Occipital lobe (tissue), 2 donors: ENCODE results near the gene UBR3. TPM values are rescaled to one million over a fixed set of nuclear protein-coding genes. Genes with fewer than 3 reads are reported as not detected.
"Not testable (repeated sequence)": the region's sequence is repeated elsewhere in the genome, so short reads cannot be mapped to it uniquely, and the experiment has no call there.

ENCODE experiments used
- DNase-seq: peaks from one replicate; lab custom pipeline; 2025; lab: John Stamatoyannopoulos, UW
- total RNA-seq: library from RNA; depleted of rRNA; stranded (reverse); fragments of >200 nt; gene quantifications from one replicate; pipeline ENCODE4 v1.2.3, GENCODE V29; 2014

The UBR3 gene
- total RNA-seq, 1 donor from 2014 or later = 135 TPM

DNA sequence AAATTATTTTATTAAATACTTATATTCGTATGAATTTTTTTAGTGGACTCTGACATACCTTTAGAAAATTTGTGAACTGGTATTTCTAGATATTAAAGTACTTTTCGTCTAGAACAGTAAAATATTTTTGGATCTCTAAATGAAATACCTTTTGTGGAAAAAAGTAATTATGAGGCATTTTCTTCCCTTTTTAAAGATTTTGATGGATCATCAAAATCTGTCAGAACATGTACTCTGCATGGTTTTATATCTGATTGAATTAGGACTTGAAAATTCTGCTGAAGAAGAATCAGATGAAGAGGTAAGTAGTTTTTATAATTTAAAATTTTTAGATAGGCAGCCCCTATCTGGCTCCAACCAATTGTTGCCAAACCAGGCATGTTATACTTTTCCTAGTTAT is 118.8 kb downstream of the UBR3 start:
- DNase-seq = no peak

DNA sequence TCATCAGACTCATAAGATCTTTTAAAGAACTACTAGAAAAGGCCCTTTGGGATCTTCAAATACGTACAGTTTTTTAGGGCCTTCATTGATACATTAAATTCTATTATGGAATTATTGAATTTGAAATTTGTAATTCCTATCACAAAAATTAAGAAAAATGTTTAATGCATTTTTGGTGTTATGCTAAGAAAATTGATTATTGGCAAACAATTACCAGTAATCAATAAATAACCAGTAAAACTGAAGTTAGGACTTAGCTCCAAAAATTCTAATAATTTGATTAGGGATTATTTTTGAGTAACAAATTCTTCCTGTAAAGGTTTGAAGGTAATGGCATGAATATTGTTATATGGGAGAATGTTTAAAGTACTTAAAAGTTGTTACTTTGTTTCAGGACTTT is 119.3 kb downstream of the UBR3 start:
- no peak for DNase-seq

DNA sequence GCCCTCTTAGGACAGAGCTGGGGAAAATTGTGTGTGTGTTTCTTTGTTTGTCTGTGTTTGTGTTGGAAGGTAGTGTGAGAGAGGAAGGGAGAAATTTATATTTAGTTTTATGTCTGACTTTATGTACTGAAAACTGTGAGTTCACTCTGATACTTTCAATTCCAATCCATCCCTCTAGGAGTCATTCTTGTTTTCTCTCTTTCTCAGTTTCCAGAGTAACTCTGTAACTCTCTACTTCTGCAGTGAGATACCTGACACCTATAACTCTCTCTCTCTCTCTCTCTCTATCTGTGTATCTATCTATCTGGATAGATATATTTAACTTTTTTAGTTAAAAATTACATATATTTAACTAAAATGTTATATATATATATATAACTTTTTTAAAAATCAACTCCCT is 128.7 kb downstream of the UBR3 start:
- DNase-seq = no peak

DNA sequence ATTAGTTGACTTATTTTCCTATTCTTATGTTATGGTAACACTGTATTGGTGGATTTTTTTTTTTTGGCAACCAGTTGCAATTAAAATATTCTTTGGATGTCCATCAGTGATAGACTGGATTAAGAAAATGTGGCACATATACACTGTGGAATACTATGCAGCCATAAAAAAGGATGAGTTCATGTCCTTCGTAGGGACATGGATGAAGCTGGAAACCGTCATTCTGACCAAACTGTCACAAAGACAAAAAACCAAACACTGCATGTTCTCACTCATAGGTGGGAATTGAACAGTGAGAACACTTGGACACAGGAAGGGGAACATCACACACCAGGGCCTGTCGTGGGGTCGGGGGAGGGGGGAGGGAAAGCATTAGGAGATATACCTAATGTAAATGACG is 130.0 kb downstream of the UBR3 start:
- not testable (repeated sequence) for DNase-seq

DNA sequence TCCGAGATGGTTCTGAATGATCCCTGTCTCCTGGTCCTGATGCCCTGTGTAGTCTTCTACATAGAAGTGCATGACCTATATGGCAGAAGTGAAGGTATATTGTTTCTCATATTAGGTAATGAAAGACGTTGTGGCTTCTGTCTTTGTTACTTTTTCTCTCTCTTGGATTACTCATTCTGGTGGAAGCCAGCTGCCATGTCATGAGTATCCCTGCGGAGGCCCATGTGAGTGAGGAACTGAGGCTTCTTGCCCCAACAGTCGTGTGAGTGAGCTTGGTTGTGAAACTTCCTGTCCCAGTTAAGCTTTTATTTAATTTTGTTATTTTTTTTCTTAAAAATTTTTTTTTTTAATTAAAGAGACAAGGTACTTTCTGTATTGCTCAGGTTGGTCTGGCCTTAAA is 134.7 kb downstream of the UBR3 start:
- no peak for DNase-seq

DNA sequence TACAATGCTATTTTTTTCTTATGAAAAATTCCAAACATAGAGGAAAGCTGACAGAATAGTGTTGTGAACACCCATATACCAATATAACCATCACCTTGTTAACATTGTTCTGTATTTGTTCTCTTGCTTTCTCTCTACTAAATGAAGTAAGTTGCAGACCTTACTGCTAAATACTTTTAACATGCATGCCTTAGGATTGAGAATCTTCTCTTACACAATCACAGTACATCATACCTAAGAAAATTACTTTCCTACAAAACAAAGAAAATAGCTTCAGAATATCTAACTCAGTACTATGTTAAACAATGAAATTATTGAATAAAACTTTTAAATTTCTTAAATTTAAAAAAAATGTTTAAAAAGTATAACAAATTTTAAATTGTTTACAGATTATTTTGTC is 136.5 kb downstream of the UBR3 start:
- no peak for DNase-seq

DNA sequence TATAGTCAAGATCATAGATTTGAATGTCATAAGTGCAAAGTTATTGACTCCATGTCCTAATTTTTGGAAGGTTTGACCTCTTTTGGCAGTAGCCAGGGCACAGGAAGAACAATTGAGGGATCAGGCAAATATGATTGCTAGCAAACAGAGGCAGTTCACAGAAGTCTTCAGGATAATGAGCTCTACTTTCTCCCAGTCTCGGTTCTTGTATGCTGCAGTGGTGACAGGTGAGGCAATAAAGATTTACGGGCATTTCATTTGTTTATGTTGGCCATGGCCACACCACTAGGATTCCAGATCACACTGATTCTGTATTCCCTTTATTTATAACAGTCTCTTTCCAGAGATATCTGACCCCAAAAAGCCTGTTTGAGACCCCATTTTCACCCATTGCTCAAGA is 137.5 kb downstream of the UBR3 start:
- no peak for DNase-seq

DNA sequence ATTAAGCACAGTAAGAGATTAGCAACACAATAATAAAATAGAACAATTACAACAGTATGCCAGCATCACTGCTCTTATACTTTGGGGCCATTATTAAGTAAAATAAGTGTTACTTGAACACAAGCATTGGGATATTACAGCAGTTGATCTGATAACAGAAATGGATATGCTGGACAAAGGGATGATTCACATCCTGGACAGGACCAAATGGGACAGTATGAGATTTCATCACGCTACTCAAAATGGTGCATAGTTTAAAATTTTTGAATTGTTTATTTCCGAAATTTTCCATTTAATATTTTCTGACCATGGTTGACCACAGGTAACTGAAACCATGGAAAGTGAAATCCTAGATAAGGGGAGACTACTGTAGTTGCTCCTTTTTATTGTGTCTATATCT is 138.2 kb downstream of the UBR3 start:
- DNase-seq = no peak

DNA sequence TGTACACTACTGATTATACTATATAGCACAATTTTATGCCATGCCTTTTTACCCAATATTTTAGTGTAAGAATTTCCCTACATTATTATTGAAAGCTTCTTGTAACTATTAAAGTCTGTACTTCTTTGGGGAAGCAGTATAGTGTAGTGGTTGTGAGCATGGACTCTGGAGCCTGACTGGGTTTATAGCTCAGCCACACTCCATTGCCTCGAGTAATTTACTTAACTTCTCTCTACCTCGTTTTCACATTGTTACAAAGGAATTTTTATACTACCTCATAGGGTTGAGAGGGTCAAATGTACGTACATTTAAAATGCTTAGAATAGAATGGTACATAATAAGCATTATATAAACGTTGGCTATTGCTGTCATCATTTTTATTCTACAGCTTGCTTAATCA is 139.2 kb downstream of the UBR3 start:
- DNase-seq = no peak

DNA sequence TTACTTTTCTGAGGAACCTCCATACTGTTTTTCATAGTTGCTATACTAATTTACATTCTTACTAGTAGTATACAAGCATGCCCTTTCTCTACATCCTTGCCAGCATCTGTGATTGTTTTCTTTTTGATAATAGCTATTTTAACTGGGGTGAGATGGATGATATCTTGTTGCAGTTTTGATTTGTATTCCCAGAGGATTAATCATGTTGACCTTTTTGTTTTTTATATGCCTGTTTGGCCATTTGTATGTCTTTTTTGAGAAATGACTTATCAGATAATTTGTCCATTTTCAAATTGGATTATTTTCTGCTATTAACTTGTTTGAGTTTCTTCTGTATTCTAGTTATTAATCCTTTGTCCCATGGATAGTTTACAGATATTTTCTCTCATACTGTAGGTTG is 141.5 kb downstream of the UBR3 start:
- DNase-seq = no peak

DNA sequence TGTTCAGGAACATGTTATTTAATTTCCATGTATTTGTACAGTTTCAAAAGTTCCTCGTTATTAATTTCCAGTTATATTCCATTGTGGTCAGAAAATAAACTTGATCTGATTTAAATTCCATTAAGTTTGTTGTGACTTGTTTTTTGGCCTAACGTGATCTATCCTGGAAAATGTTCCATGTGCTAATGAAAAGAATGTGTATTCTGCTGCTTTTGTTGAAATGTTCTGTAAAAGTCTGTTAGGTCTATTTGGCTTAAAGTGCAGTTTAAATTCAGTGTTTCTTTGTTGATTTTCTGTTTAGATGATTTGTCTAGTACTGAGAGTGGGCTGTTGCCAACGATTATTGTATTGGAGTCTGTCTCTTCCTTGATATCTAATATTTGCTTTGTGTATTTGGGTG is 148.0 kb downstream of the UBR3 start:
- no peak for DNase-seq

DNA sequence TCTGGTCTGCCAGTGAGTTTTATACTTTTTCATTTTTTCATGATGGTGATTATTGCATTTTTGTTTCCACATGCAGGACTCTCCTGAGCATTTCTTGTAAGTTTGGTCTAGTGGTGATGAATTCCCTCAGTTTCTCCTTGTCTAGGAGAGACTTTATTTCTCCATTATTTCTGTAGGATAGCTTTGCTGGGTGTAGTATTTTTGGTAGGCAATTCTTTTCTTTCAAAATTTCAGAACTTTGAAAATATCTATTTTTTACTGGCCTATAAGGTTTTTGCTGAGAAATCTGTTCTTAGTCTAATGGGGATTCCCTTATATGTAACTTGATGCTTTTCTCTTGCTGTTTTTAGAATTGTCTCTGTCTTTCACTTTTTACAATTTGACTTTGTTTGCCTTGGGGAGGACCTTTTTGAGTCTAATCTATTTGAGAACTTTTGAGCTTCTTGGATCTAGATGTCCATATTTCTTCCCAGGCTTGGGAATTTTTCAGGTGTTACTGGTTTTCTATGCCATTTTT is 149.1 kb downstream of the UBR3 start:
- no peak for DNase-seq

DNA sequence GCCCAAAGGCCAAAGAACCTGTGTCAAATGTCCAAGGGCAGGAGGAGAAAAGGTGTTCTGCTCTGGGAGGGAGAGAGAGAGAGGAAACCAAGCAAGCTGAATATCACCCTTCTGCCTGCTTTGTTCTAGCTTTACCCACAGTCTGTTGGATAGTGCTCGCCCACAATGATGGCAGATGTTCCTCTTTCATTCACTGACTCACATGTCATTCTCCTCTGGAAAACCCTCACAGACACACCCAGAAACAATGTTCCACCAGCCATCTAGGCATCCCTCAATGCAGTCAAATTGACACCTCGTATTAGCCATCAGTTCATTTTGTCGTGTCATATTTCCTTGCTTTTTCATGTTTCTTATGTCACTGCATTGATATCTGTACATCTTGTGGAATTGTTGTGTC is 150.3 kb downstream of the UBR3 start:
- DNase-seq = no peak

DNA sequence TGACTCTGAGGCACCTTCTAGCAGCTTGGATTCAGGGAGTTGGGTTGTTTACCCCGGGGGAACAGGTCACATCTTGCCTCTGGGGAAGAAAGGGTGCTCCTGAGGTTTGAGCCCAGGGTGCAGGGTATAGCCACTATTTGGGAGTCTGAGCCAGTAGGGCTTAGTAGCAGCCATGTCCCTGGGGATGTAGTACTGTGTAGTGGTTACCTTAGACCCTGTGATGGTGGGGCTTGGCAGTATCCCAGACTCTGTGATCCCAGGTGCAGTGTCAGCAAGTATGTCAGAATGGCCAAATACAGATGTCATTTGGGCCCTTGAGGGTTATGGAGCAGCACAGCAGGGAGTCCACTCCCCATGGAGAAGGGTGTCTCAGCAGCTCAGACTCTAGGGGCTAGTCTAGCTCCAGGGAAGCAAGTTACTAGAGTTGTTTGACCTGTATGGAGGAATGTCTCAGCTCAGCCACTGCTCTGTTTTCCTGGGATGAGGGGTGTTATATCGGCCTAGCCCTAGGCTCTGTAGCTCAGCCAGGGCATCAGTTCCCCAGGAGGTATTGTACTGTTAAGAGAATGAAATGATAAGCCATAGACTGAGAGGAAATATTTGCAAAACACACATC is 151.3 kb downstream of the UBR3 start:
- no peak for DNase-seq

DNA sequence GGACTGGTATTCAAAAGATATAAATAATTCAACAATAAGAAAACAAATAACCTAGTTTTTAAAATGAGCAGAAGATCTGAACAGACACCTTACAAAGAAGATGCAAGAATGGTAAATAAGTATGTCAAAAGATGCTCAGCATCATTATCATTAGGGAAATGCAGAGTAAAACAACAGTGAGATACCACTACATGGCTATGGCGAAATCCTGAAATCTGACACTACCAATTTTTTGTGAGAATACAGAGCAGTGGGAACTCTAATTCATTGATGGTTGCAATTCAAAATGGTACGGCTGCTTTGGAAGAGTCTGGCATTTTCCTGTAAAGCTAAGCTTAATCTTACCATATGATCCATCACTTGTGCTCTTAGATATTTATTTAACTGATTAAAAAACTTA is 151.8 kb downstream of the UBR3 start:
- no peak for DNase-seq

DNA sequence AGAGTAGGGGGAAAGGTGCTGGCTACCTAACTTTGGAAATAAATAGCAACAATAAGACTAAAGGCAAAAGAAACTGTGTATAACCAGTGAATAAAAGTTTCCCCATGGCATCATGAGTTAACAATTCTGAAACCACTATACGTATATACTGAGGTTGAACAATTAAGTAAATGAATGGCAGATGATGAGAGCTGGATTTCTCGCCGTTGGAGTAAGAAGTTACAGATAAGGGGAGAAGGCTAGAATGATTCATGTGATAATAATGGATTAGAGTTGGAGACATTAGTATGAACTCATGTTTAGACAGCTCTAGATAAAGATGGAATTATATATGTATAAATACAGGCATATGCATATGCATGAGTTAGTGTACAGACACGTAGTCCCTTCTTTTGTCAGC is 152.7 kb downstream of the UBR3 start:
- no peak for DNase-seq

DNA sequence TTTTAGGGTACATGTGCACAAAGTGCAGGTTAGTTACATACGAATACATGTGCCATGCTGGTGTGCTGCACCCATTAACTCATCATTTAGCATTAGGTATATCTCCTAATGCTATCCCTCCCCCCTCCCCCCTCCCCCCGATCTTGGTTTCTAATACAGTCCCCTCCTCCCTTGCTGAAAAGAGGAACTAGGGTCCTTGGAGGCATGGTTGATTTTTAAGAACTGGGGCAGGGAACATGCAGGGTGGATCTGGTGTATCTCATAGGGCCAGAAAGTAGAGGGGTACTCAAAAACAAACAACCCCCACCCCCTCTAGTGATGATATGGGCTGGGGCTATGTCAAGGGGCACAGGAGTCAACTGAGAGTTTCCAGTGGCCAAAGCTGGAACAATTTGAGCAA is 153.4 kb downstream of the UBR3 start:
- DNase-seq = no peak

DNA sequence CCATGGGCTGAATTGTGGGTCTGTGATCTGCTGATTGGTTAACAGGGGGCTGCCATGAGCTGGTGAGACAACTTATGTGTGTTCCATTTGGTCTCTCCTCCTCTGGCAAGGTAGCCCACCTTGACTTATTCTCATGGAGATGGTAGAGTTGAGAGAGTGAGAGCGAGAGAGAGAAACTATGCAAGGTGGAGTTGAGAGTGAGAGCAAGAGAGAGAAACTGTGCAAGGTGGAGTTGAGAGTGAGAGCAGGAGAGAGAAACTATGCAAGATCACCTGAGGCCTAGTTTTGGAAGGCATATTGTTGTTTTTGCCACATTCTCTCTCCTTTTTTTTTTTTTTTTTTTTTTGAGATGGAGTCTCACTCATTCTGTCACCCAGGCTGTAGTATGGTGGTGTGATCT is 155.7 kb downstream of the UBR3 start:
- no peak for DNase-seq

DNA sequence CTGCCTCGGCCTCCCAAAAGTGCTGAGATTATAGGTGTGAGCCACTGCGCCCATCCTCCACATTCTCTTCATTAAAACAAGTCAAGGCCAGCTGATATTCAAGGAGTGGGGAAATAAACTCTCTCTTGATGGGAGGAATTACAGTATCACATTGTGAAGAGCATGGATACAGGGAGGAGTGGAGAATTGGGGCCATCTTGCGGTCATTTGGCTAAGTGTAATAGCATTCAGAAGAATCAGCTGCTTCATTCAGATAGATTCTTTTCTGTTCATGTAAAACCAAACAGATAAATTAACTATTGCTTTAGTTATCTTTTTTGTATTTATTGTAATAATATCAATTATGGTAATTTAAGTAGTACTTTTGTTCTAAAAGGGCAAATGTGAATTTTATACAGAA is 156.3 kb downstream of the UBR3 start:
- DNase-seq = no peak

DNA sequence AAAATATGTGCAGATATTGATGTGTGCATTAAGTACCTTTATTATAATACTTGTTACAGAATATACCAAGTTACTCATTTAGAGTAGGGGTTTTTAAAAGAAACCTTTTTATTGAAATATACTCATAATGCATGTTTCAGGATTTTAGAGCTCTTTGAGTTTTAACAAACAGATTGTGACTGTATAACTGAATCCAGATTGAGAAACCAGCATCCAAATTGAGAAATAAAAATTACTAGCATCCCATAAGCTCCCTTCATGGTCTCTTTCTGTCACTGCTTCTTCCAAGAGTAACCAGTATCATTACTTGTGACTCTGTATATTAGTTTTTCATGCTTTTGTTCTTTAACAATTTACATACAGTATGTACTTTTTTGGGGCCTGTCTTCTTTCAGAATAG is 156.9 kb downstream of the UBR3 start:
- no peak for DNase-seq

DNA sequence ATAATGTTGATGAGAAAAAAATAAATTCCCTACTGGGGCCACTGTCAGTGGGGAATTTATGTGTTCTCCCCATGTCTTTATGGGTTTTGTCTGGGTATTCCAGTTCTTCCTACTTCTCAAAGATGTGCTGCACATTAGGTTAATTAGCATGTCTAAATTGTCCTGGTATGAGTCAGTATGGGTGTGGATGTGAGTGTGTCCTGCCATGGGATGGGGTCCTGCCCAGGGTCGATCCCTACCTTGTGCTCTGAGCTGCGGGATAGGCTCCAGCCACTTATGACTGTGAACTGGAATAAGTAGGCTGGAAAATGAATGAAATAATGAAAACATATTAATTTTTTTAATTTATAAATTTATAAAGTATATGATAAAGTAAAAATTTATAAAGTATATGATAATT is 167.5 kb downstream of the UBR3 start:
- DNase-seq = no peak

DNA sequence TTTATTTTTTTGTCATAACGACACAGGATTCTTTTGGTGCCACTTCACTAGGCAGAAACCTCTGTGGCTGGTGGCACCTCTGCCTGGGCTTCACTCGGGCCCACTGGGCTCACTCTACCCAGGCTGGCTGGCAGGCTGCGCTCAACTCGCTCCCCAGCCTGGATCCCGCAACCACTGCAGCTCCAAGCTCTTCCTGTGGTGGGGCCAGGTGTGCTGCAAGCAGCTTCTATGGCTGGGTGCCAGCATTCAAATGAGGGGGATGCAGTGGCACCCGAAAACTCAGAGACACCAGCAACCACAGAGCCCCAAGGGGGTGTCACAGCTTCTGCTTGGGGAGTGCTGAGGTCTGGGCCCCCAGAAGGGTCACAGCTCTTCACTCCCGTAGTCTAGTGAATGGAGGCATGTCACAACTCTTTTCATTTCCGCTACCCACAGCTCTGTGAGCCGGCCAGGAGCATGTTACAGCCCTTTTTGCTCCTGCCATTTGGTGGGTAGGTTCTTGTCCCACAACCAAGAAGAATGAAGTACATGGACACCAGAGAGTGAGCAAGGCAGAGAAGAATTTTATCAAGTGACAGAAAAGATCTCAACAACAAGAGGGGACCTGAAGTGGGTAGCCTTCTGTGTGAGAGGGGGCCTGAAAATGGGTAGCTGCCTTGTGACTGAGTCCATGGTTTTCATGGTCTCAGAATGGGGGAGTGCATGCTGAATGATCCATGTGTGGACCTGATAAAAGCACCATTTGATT is 170.1 kb downstream of the UBR3 start:
- DNase-seq = no peak

DNA sequence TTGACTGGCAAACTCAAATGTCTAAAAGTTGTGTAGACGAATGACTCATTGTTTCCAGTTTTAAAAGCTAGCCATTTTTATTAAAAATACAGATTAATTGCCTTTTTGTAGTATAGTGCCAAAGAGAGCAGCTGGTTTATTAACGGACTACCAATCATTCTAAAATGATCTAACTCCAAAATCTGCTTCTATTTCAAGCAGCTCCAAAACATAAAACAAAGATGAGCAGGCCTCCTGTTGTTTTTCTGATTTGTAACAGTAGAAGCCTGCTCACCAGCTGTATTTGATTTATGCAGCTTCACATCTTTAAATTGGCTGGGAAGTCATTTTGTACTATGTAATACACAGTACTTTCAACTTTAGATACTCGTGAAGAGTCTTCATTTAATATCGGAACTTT is 171.8 kb downstream of the UBR3 start:
- no peak for DNase-seq
